ENCODE measurements around the gene HIBADH.

HIBADH gene

DNA sequence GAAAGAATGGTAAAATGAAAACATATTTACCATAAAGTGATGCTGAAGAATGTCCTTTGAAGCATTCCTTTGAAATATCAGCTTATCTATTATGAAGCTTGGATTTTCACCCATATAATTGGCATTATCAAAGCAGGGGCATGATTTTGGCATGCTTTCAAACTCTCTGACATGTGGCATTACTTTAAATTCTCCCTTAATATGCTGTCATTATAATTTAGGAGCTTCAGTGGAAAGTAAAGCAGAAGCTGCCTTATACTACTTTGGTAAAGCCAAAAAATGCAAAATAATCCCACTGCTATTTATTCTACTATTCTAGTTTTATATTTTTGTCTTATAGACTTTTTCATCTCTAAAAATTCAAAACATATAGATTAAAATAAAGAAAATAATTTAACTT, 28.0 kb upstream of the HIBADH start:
- H3K9me3 ChIP-seq (ENCODE audit: control insufficient read depth, insufficient read depth, low read depth, low read length): no peaks in the 10 kb centered on the region
- H3K4me1 ChIP-seq (ENCODE audit: control insufficient read depth, insufficient read depth, low read length): no peaks in the 10 kb centered on the region
- TF ChIP-seq ZNF610 (tag by site-specific recombination; IDR thresholded peaks at IDR 0.05; ENCODE audit: borderline replicate concordance): no peak
- no peak for TF ChIP-seq GLI2 (tag by site-specific recombination; IDR thresholded peaks at IDR 0.05; ENCODE audit: borderline replicate concordance, low read depth)
- no peak for TF ChIP-seq BCL11A (tag by site-specific recombination; IDR thresholded peaks at IDR 0.05; ENCODE audit: low read depth)
- no peak for TF ChIP-seq KLF7 (tag by site-specific recombination; IDR thresholded peaks at IDR 0.05; ENCODE audit: borderline replicate concordance)
- no peak for TF ChIP-seq KLF1 (tag by site-specific recombination; IDR thresholded peaks at IDR 0.05)
- POLR2A ChIA-PET: no interaction called here
- CTCF ChIA-PET: interaction anchor here (0.7 to 1.7 kb wide), 7 partner anchors 12 to 403 kb away, joined by 3 to 4 read pairs (median 3); no protein-coding TSS in a partner anchor
- H3K36me3 ChIP-seq (ENCODE audit: control insufficient read depth in 2 of 2, insufficient read depth in 1 of 2, low read length in 2 of 2): no peaks in the 10 kb centered on the region
- no peak overlapping the region for H3K27ac ChIP-seq (ENCODE audit: extremely low read depth, low read depth, low read length)
- H3K4me3 ChIP-seq (ENCODE audit: low read depth, low read length): no peak overlapping the region

DNA sequence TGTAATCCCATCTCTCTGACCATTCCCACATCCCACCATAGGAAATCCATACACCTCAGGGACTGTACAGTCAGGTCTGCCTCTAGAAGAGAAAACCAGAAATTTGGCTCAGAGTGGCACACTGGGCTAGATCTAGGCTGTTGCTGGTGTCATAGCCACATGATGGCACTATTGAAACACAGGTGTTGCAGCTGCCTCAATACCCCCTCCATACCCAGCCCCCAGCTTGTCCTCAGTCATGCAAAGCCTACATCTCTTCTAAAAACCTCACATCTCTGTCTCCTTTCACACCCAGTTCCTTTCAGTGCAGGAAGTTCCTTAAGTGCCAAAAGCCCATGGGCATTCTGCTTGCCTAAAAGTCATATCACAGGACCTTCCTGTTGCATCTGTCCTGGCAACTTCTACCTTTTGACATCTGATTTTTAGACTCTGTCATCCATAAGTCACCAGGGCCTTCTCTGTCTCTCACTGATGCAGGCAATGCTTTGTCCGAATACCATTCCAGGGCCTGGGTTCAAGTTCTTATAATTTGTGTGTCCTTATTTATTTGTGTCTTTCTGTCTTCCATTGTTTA, 27.0 kb upstream of the HIBADH start:
- no peak overlapping the region for H3K27ac ChIP-seq (ENCODE audit: extremely low read depth, low read depth, low read length)
- CTCF ChIA-PET: interaction anchor here (0.6 to 2.0 kb wide), 11 partner anchors 22 to 409 kb away, joined by 3 to 6 read pairs (median 3); no protein-coding TSS in a partner anchor

DNA sequence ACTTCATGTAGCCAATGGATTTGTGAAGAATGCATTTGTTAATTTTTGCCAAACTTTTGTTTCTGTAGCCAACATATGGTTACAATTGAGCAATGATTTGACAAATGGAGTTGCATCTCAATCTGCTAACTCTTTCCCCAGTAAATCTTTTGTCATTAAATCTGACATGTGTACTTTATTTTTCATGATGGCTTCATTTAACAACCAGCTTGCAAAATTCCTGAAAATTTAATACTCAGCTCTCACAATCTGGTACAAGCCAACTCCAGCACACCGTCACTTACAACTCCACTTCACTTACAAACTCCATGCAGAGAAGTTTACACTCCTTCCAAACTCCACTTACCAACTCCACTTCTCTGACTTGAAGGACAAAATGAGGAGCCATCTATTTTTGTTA, 26.5 kb upstream of the HIBADH start:
- H3K36me3 ChIP-seq (ENCODE audit: control insufficient read depth in 2 of 2, insufficient read depth in 1 of 2, low read length in 2 of 2): no peaks in the 10 kb centered on the region
- H3K4me1 ChIP-seq (ENCODE audit: control insufficient read depth, insufficient read depth, low read length): no peaks in the 10 kb centered on the region
- TF ChIP-seq ZNF248 (tag by site-specific recombination; IDR thresholded peaks at IDR 0.05): no peak
- TF ChIP-seq ZNF585B (tag by site-specific recombination; IDR thresholded peaks at IDR 0.05): 0 out of 2 replicates have a peak, but pooled peaks have one; percentile 16
- ChIA-PET CTCF (interaction anchor here (0.6 to 2.0 kb wide), 8 partner anchors 23 to 409 kb away, joined by 3 to 6 read pairs (median 4); no protein-coding TSS in a partner anchor), POLR2A (no interaction called here)
- H3K9me3 ChIP-seq (ENCODE audit: control insufficient read depth, insufficient read depth, low read depth, low read length): no peaks in the 10 kb centered on the region
- H3K4me3 ChIP-seq (ENCODE audit: low read depth, low read length): no peak overlapping the region
- no peak overlapping the region for H3K27ac ChIP-seq (ENCODE audit: extremely low read depth, low read depth, low read length)

More for the DNA sequence above, 27.0 kb upstream of the HIBADH start:
- POLR2A ChIA-PET: no interaction called here
- Histone ChIP-seq H3K4me1 (ENCODE audit: control insufficient read depth, insufficient read depth, low read length) (no peaks in the 10 kb centered on the region), H3K4me3 (ENCODE audit: low read depth, low read length) (no peak overlapping the region), H3K36me3 (ENCODE audit: control insufficient read depth in 2 of 2, insufficient read depth in 1 of 2, low read length in 2 of 2) (no peaks in the 10 kb centered on the region), H3K9me3 (ENCODE audit: control insufficient read depth, insufficient read depth, low read depth, low read length) (no peaks in the 10 kb centered on the region)
- TF ChIP-seq ZNF654 (tag by site-specific recombination; IDR thresholded peaks at IDR 0.05; ENCODE audit: low read depth): peak; percentile 66
- TF ChIP-seq, protein P1, sequence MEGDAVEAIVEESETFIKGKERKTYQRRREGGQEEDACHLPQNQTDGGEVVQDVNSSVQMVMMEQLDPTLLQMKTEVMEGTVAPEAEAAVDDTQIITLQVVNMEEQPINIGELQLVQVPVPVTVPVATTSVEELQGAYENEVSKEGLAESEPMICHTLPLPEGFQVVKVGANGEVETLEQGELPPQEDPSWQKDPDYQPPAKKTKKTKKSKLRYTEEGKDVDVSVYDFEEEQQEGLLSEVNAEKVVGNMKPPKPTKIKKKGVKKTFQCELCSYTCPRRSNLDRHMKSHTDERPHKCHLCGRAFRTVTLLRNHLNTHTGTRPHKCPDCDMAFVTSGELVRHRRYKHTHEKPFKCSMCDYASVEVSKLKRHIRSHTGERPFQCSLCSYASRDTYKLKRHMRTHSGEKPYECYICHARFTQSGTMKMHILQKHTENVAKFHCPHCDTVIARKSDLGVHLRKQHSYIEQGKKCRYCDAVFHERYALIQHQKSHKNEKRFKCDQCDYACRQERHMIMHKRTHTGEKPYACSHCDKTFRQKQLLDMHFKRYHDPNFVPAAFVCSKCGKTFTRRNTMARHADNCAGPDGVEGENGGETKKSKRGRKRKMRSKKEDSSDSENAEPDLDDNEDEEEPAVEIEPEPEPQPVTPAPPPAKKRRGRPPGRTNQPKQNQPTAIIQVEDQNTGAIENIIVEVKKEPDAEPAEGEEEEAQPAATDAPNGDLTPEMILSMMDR (tag by site-specific recombination; IDR thresholded peaks at IDR 0.05): peak; percentile 56
- TF ChIP-seq, protein P2, sequence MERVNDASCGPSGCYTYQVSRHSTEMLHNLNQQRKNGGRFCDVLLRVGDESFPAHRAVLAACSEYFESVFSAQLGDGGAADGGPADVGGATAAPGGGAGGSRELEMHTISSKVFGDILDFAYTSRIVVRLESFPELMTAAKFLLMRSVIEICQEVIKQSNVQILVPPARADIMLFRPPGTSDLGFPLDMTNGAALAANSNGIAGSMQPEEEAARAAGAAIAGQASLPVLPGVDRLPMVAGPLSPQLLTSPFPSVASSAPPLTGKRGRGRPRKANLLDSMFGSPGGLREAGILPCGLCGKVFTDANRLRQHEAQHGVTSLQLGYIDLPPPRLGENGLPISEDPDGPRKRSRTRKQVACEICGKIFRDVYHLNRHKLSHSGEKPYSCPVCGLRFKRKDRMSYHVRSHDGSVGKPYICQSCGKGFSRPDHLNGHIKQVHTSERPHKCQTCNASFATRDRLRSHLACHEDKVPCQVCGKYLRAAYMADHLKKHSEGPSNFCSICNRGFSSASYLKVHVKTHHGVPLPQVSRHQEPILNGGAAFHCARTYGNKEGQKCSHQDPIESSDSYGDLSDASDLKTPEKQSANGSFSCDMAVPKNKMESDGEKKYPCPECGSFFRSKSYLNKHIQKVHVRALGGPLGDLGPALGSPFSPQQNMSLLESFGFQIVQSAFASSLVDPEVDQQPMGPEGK (tag by site-specific recombination; IDR thresholded peaks at IDR 0.05): 0 out of 2 replicates have a peak, but pooled peaks have one; percentile 29
- TF ChIP-seq ZNF394 (tag by site-specific recombination; IDR thresholded peaks at IDR 0.05; ENCODE audit: borderline replicate concordance): no peak

DNA sequence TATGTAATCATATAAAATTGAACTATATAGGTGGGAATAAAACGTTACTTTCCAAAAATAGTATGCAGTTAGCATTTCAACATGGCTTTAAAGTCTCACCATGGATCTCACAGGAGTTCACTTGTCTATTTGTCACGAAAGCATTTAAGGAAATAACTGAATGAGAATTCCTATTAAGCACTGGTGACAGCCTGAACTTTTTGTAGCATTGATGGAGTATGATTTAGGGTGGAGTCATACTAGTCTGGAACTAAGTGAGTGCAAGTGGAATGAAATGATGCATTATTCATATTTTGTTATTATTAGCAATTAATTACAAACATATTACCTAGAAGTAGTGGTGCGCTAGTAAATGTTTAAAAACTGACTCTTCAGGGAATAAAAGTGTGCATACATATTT, 26.0 kb upstream of the HIBADH start:
- POLR2A ChIA-PET: no interaction called here
- no peak overlapping the region for H3K27ac ChIP-seq (ENCODE audit: extremely low read depth, low read depth, low read length)
- no peaks in the 10 kb centered on the region for H3K9me3 ChIP-seq (ENCODE audit: control insufficient read depth, insufficient read depth, low read depth, low read length)
- no peaks in the 10 kb centered on the region for H3K36me3 ChIP-seq (ENCODE audit: control insufficient read depth in 2 of 2, insufficient read depth in 1 of 2, low read length in 2 of 2)
- no peak overlapping the region for H3K4me3 ChIP-seq (ENCODE audit: low read depth, low read length)
- CTCF ChIA-PET: interaction anchor here (1.4 to 2.0 kb wide), 3 partner anchors 231 to 332 kb away, joined by 4 to 6 read pairs (median 5); no protein-coding TSS in a partner anchor
- no peaks in the 10 kb centered on the region for H3K4me1 ChIP-seq (ENCODE audit: control insufficient read depth, insufficient read depth, low read length)
- TF ChIP-seq, protein P3, sequence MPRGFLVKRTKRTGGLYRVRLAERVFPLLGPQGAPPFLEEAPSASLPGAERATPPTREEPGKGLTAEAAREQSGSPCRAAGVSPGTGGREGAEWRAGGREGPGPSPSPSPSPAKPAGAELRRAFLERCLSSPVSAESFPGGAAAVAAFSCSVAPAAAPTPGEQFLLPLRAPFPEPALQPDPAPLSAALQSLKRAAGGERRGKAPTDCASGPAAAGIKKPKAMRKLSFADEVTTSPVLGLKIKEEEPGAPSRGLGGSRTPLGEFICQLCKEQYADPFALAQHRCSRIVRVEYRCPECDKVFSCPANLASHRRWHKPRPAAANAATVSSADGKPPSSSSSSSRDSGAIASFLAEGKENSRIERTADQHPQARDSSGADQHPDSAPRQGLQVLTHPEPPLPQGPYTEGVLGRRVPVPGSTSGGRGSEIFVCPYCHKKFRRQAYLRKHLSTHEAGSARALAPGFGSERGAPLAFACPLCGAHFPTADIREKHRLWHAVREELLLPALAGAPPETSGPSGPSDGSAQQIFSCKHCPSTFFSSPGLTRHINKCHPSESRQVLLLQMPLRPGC (tag by site-specific recombination; IDR thresholded peaks at IDR 0.05): no peak
- TF ChIP-seq ZNF549 (tag by site-specific recombination; IDR thresholded peaks at IDR 0.05) (no peak), HOXA7 (CRISPR knock-in tag; IDR thresholded peaks at IDR 0.05; ENCODE audit: borderline replicate concordance) (no peak), ZNF239 (tag by site-specific recombination; IDR thresholded peaks at IDR 0.05) (no peak), ZNF266 (tag by site-specific recombination; IDR thresholded peaks at IDR 0.05; ENCODE audit: low read depth) (no peak)
- TF ChIP-seq, protein P4, sequence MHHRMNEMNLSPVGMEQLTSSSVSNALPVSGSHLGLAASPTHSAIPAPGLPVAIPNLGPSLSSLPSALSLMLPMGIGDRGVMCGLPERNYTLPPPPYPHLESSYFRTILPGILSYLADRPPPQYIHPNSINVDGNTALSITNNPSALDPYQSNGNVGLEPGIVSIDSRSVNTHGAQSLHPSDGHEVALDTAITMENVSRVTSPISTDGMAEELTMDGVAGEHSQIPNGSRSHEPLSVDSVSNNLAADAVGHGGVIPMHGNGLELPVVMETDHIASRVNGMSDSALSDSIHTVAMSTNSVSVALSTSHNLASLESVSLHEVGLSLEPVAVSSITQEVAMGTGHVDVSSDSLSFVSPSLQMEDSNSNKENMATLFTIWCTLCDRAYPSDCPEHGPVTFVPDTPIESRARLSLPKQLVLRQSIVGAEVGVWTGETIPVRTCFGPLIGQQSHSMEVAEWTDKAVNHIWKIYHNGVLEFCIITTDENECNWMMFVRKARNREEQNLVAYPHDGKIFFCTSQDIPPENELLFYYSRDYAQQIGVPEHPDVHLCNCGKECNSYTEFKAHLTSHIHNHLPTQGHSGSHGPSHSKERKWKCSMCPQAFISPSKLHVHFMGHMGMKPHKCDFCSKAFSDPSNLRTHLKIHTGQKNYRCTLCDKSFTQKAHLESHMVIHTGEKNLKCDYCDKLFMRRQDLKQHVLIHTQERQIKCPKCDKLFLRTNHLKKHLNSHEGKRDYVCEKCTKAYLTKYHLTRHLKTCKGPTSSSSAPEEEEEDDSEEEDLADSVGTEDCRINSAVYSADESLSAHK (tag by site-specific recombination; IDR thresholded peaks at IDR 0.05): no peak

Measured in HEK293 (cell line).